ENCODE measurements around the gene FAM229B.

GRCh38 chr6:112118034-112118433, 30.6 kb downstream of the FAM229B start:
- TF ChIP-seq POLR2A (IDR thresholded peaks at IDR 0.05) = no peak
- TF ChIP-seq, protein P1, sequence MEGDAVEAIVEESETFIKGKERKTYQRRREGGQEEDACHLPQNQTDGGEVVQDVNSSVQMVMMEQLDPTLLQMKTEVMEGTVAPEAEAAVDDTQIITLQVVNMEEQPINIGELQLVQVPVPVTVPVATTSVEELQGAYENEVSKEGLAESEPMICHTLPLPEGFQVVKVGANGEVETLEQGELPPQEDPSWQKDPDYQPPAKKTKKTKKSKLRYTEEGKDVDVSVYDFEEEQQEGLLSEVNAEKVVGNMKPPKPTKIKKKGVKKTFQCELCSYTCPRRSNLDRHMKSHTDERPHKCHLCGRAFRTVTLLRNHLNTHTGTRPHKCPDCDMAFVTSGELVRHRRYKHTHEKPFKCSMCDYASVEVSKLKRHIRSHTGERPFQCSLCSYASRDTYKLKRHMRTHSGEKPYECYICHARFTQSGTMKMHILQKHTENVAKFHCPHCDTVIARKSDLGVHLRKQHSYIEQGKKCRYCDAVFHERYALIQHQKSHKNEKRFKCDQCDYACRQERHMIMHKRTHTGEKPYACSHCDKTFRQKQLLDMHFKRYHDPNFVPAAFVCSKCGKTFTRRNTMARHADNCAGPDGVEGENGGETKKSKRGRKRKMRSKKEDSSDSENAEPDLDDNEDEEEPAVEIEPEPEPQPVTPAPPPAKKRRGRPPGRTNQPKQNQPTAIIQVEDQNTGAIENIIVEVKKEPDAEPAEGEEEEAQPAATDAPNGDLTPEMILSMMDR (IDR thresholded peaks at IDR 0.05) = no peak

Data from esophagus squamous epithelium (tissue), 4 donors.